ENCODE measurements around the gene PRF1. TPM values are rescaled to one million over a fixed set of nuclear protein-coding genes. Genes with fewer than 3 reads are reported as not detected.

Gene PRF1
- 8.8 TPM for total RNA-seq
- 1.4 TPM for polyA plus RNA-seq (ENCODE audit: insufficient read depth, low read depth, low replicate concordance)
- long read RNA-seq, donor 1 = 0 reads
- long read RNA-seq, donor 2 = 0 reads
- long read RNA-seq, donor 3, partial matches to known transcripts = 0 of 1 reads
- long read RNA-seq, donor 3, other reads (novel, unspliced or antisense) = 0 of 1 reads
- long read RNA-seq, donor 4, partial matches to known transcripts = 7 of 7 reads
- long read RNA-seq, donor 4, other reads (novel, unspliced or antisense) = 0 of 7 reads
- long read RNA-seq, donor 5 = 0 reads
- long read RNA-seq, donor 6 = 0 reads
- long read RNA-seq, donor 7, partial matches to known transcripts = 2 of 5 reads
- long read RNA-seq, donor 7, other reads (novel, unspliced or antisense) = 0 of 5 reads
- long read RNA-seq, donor 8, partial matches to known transcripts = 0 of 1 reads
- long read RNA-seq, donor 8, other reads (novel, unspliced or antisense) = 0 of 1 reads
- long read RNA-seq, donor 9 = 0 reads
- long read RNA-seq, donor 10 = 0 reads

DNA sequence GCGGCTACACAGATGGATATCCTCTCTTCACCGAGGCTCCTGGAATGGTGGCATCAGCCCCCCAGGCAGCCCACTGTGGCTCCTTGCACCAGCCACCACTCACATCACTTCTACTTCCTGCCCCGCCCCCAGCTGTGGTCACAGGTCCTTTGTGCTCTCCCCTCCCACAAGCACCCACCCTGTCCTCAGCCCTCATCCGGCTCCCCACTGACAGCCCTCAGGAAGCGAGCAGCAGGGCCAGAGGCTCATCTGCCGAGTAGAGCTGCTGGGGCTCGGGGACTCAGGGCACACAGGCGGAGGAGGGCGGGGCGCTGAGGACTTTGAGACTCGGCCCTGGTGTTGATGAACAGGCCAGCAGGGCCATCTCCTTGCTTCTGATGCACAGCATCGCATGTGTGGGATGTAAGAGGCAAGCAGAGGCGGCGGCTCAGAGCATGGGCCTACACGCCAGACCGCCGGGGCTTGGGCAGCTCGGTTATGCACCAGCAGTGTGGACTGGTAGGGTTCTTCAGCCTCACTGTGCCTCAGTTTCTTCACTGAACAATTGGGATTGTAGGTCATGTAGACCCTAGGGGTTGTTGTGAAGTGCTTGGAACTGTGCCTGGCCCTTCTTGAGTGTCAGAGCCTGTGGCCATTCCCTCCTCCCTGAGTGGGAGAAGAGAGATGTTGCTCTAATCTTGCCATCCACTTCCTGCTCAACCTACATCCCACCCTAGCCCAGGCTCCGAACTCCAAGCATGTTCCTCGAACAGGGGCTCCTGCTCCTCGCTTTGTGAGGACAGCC, at the start of gene PRF1:
PRF1 (minus strand) TSS at position 77 of the 784 bp plus-strand sequence. CDS start 1,839 bp downstream, outside the sequence.
- Histone ChIP-seq H3K9ac (ENCODE audit: low read length in 3 of 3) (no peak within 1 kb of the TSS), H3K27ac (ENCODE audit: low read depth in 2 of 2, low read length in 2 of 2) (no peak within 1 kb of the TSS), H3K36me3 (ENCODE audit: control insufficient read depth in 2 of 3, insufficient read depth in 3 of 3, low read length in 3 of 3) (no peaks in the 10 kb centered on the region), H3K27me3 (ENCODE audit: control insufficient read depth, insufficient read depth, low read length) (no peaks in the 10 kb centered on the region), H3K4me1 (ENCODE audit: control insufficient read depth in 2 of 3, insufficient read depth in 2 of 3, low read depth in 1 of 3, low read length in 3 of 3) (no peaks in the 10 kb centered on the region), H3K4me3 (ENCODE audit: low read length in 3 of 3) (no peak within 1 kb of the TSS), H3K9me3 (ENCODE audit: control insufficient read depth in 2 of 3, insufficient read depth in 1 of 3, low read length in 3 of 3) (no peaks in the 10 kb centered on the region)
- FAIRE-seq (no peak), DNase-seq (peak in 1 of 5 donors; percentile 87)
- TF ChIP-seq, protein P1, sequence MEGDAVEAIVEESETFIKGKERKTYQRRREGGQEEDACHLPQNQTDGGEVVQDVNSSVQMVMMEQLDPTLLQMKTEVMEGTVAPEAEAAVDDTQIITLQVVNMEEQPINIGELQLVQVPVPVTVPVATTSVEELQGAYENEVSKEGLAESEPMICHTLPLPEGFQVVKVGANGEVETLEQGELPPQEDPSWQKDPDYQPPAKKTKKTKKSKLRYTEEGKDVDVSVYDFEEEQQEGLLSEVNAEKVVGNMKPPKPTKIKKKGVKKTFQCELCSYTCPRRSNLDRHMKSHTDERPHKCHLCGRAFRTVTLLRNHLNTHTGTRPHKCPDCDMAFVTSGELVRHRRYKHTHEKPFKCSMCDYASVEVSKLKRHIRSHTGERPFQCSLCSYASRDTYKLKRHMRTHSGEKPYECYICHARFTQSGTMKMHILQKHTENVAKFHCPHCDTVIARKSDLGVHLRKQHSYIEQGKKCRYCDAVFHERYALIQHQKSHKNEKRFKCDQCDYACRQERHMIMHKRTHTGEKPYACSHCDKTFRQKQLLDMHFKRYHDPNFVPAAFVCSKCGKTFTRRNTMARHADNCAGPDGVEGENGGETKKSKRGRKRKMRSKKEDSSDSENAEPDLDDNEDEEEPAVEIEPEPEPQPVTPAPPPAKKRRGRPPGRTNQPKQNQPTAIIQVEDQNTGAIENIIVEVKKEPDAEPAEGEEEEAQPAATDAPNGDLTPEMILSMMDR (IDR thresholded peaks at IDR 0.05; ENCODE audit: borderline replicate concordance, extremely low read depth, insufficient read depth) = no peak
- intact Hi-C loops (cut with DNase I) = no loop called here

DNA sequence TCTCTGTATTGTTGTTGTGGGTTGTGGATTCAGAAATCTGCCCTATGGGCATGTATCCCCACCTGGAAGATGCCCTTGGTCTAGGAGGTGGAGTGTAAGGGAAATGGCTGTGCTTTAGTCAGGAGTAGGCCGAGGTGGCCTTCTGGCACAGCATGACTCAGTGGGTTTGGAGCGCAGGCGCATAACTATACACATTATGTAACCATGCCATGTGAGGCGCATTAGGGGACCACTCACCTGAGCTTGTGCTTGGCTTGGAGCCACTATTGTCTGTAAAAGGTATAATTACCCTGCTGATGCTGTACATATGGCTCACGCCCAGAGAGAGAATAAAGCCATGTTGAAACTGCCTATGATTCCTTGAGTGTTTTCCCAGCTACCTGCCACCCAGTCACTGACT, 49.1 kb upstream of the PRF1 start:
- intact Hi-C loops (cut with DNase I) = no loop called here
- TF ChIP-seq, protein P1 (IDR thresholded peaks at IDR 0.05; ENCODE audit: borderline replicate concordance, extremely low read depth, insufficient read depth) = no peak
- no peak for DNase-seq
- Histone ChIP-seq H3K9ac (ENCODE audit: low read length in 3 of 3) (no peak overlapping the region), H3K27me3 (ENCODE audit: control insufficient read depth, insufficient read depth, low read length) (no peaks in the 10 kb centered on the region), H3K9me3 (ENCODE audit: control insufficient read depth in 2 of 3, insufficient read depth in 1 of 3, low read length in 3 of 3) (peaks cover 0 to 6% (median 2%) of the 10 kb centered on the region in 3 donors), H3K4me3 (ENCODE audit: low read length in 3 of 3) (no peak overlapping the region), H3K4me1 (ENCODE audit: control insufficient read depth in 2 of 3, insufficient read depth in 2 of 3, low read depth in 1 of 3, low read length in 3 of 3) (no peaks in the 10 kb centered on the region), H3K27ac (ENCODE audit: low read depth in 2 of 2, low read length in 2 of 2) (no peak overlapping the region), H3K36me3 (ENCODE audit: control insufficient read depth in 2 of 3, insufficient read depth in 3 of 3, low read length in 3 of 3) (no peaks in the 10 kb centered on the region)
- no peak for FAIRE-seq

DNA sequence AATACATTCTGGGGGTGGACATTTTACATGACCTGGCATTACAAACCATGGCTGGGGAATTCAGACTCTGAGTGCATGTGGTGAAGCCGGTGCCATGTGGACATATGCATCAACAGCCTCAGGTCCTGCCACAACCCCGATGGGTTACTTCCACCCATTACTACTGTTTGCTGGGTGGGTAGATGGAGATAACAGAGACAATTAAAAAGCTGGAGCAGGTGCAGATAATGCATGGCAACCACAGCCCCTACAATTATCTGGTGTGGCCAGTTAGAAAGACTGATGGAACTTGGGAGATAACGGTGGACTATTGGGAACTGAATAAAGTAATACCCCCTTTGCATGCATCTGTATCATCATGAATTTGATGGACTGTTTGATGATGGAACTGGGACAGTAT, 48.2 kb upstream of the PRF1 start:
- no peaks in the 10 kb centered on the region for H3K4me1 ChIP-seq (ENCODE audit: control insufficient read depth in 2 of 3, insufficient read depth in 2 of 3, low read depth in 1 of 3, low read length in 3 of 3)
- peaks cover 0 to 6% (median 2%) of the 10 kb centered on the region in 3 donors for H3K9me3 ChIP-seq (ENCODE audit: control insufficient read depth in 2 of 3, insufficient read depth in 1 of 3, low read length in 3 of 3)
- no peak overlapping the region for H3K4me3 ChIP-seq (ENCODE audit: low read length in 3 of 3)
- H3K27ac ChIP-seq (ENCODE audit: low read depth in 2 of 2, low read length in 2 of 2) = no peak overlapping the region
- H3K27me3 ChIP-seq (ENCODE audit: control insufficient read depth, insufficient read depth, low read length) = no peaks in the 10 kb centered on the region
- FAIRE-seq (no peak), DNase-seq (no peak)
- TF ChIP-seq, protein P1 (IDR thresholded peaks at IDR 0.05; ENCODE audit: borderline replicate concordance, extremely low read depth, insufficient read depth) = no peak
- no peaks in the 10 kb centered on the region for H3K36me3 ChIP-seq (ENCODE audit: control insufficient read depth in 2 of 3, insufficient read depth in 3 of 3, low read length in 3 of 3)
- intact Hi-C loops (cut with DNase I) = no loop called here
- H3K9ac ChIP-seq (ENCODE audit: low read length in 3 of 3) = no peak overlapping the region

Measured in kidney (tissue), 22 donors.